Measurements from ENCODE around the gene MRPL16. TPM values are rescaled to one million over a fixed set of nuclear protein-coding genes. Genes with fewer than 3 reads are reported as not detected.

MRPL16 gene
- total RNA-seq, 1 experiment from 2014 or later: 53.4 TPM

DNA sequence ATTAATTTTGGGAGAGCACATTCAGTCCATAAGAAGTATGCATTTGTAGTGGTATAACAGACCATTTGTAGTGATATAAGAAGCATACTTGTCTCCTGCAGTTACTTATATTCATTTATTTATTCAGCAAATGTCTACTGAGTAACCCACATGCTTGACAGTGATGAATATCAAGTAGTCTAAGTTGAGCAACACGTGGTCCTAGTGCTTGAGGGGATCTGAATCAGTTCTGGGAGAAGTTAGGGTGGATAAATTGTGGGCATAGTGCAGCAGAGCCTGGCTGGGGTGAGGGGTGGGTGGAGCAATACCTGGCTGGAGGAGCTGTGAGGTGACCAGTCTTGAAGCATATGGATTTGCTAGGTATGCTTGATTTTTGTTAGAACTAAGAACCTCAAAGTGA lies 31.1 kb downstream of the MRPL16 start:
- Histone ChIP-seq H3K27ac (ENCODE audit: low read depth, low read length, poor library complexity, severe bottlenecking) (no peak overlapping the region), H3K27me3 (replicated peaks; ENCODE audit: insufficient read depth, low read depth, low read length, poor library complexity) (no peaks in the 10 kb centered on the region), H3K4me1 (ENCODE audit: insufficient read depth, low read length, poor library complexity, severe bottlenecking) (no peaks in the 10 kb centered on the region), H3K36me3 (ENCODE audit: insufficient read depth, low read length, poor library complexity, severe bottlenecking) (no peaks in the 10 kb centered on the region), H3K4me3 (ENCODE audit: low read depth, low read length, poor library complexity, severe bottlenecking) (no peak overlapping the region), H3K9me3 (ENCODE audit: low read depth, low read length, poor library complexity, severe bottlenecking) (no peaks in the 10 kb centered on the region)
- no TSS peak for BruUV-seq (replicated peaks)
- intact Hi-C loops (cut with micrococcal nuclease; ENCODE audit: unreplicated experiment): no loop called here
- CTCF ChIA-PET: no interaction called here
- no peak for DNase-seq (ENCODE audit: low spot score)
- TF ChIP-seq EZH2 (IDR thresholded peaks at IDR 0.05; ENCODE audit: borderline replicate concordance, low read depth, low read length, poor library complexity, severe bottlenecking) (no peak), CTCF (conservative IDR thresholded peaks at IDR 0.05; ENCODE audit: low read depth, low read length) (no peak)
- POLR2A ChIA-PET (ENCODE audit: low non-redundant PET): no interaction called here

DNA sequence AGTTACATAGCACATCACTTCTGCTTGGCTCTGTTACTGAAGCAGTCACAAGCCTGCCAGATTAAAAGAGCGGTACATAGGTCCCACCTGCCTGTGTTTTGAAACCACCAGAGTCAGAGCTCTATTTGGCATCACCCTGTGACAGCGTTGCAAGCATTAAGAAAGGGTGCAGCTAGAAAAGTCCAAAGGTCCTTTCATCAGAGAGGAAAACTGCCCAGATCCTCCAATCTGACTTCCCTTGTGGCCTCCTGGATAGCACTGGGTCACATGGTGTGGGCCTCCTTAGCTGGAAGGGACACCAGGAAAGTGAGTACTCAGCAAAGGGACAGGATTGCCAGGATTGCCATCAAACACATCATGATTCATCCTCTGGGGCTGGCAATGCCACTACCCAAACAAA lies 32.5 kb downstream of the MRPL16 start:
- TF ChIP-seq CTCF (conservative IDR thresholded peaks at IDR 0.05; ENCODE audit: low read depth, low read length): no peak
- no peak for TF ChIP-seq EZH2 (IDR thresholded peaks at IDR 0.05; ENCODE audit: borderline replicate concordance, low read depth, low read length, poor library complexity, severe bottlenecking)
- no peak overlapping the region for H3K27ac ChIP-seq (ENCODE audit: low read depth, low read length, poor library complexity, severe bottlenecking)

GRCh38 chr11:59777104-59777503 lies 33.5 kb downstream of the MRPL16 start:
- intact Hi-C loops (cut with micrococcal nuclease; ENCODE audit: unreplicated experiment): no loop called here
- H3K36me3 ChIP-seq (ENCODE audit: insufficient read depth, low read length, poor library complexity, severe bottlenecking): no peaks in the 10 kb centered on the region
- no peak for DNase-seq (ENCODE audit: low spot score)
- H3K9me3 ChIP-seq (ENCODE audit: low read depth, low read length, poor library complexity, severe bottlenecking): no peaks in the 10 kb centered on the region
- ChIA-PET CTCF (no interaction called here), POLR2A (ENCODE audit: low non-redundant PET) (no interaction called here)
- H3K4me1 ChIP-seq (ENCODE audit: insufficient read depth, low read length, poor library complexity, severe bottlenecking): no peaks in the 10 kb centered on the region
- H3K4me3 ChIP-seq (ENCODE audit: low read depth, low read length, poor library complexity, severe bottlenecking): no peak overlapping the region
- H3K27me3 ChIP-seq (replicated peaks; ENCODE audit: insufficient read depth, low read depth, low read length, poor library complexity): no peaks in the 10 kb centered on the region
- no peak overlapping the region for H3K27ac ChIP-seq (ENCODE audit: low read depth, low read length, poor library complexity, severe bottlenecking)
- BruUV-seq (replicated peaks): no TSS peak
- TF ChIP-seq EZH2 (IDR thresholded peaks at IDR 0.05; ENCODE audit: borderline replicate concordance, low read depth, low read length, poor library complexity, severe bottlenecking) (no peak), CTCF (conservative IDR thresholded peaks at IDR 0.05; ENCODE audit: low read depth, low read length) (no peak)

More for the DNA sequence above, 32.5 kb downstream of the MRPL16 start:
- DNase-seq (ENCODE audit: low spot score): no peak
- H3K27me3 ChIP-seq (replicated peaks; ENCODE audit: insufficient read depth, low read depth, low read length, poor library complexity): no peaks in the 10 kb centered on the region
- no TSS peak for BruUV-seq (replicated peaks)
- no peaks in the 10 kb centered on the region for H3K9me3 ChIP-seq (ENCODE audit: low read depth, low read length, poor library complexity, severe bottlenecking)
- no peak overlapping the region for H3K4me3 ChIP-seq (ENCODE audit: low read depth, low read length, poor library complexity, severe bottlenecking)
- POLR2A ChIA-PET (ENCODE audit: low non-redundant PET): no interaction called here
- H3K36me3 ChIP-seq (ENCODE audit: insufficient read depth, low read length, poor library complexity, severe bottlenecking): no peaks in the 10 kb centered on the region
- intact Hi-C loops (cut with micrococcal nuclease; ENCODE audit: unreplicated experiment): no loop called here
- no peaks in the 10 kb centered on the region for H3K4me1 ChIP-seq (ENCODE audit: insufficient read depth, low read length, poor library complexity, severe bottlenecking)
- CTCF ChIA-PET: no interaction called here

All from A673 (cell line).